ENCODE results near the gene EEFSEC. TPM values are rescaled to one million over a fixed set of nuclear protein-coding genes. Genes with fewer than 3 reads are reported as not detected.

Gene EEFSEC
- total and polyA plus RNA-seq, 8 donors: 5.9 to 9.8 (median 7.4) TPM

GRCh38 chr3:128411574-128412064 lies 258.3 kb downstream of the EEFSEC start:
- Histone ChIP-seq H3K4me3 (no peak overlapping the region), H3K9me3 (no peaks in the 10 kb centered on the region), H3K4me1 (peaks cover 15 to 25% (median 24%) of the 10 kb centered on the region in 3 donors), H3K36me3 (no peaks in the 10 kb centered on the region), H3K27me3 (no peaks in the 10 kb centered on the region), H3K27ac (peak overlapping the region; percentile 5 to 63 (median 38))
- WGBS, 2 donors: 34 to 38% methylated on average over 18 of the region's 18 CpGs
- ATAC-seq (peak; percentile 17 to 63 (median 51)), DNase-seq (peak in 1 of 6 donors; percentile 50), FAIRE-seq (no peak)
- intact Hi-C loops (cut with DNase I): no loop called here
- TF ChIP-seq CTCF (IDR thresholded peaks at IDR 0.05): no peak

GRCh38 chr3:128412180-128413002 lies 259.1 kb downstream of the EEFSEC start:
- intact Hi-C loops (cut with DNase I): no loop called here
- ATAC-seq (no peak), FAIRE-seq (no peak), DNase-seq (no peak)
- Histone ChIP-seq H3K27me3 (no peaks in the 10 kb centered on the region), H3K36me3 (no peaks in the 10 kb centered on the region), H3K4me3 (no peak overlapping the region), H3K27ac (no peak overlapping the region), H3K4me1 (peaks cover 15 to 25% (median 24%) of the 10 kb centered on the region in 3 donors), H3K9me3 (no peaks in the 10 kb centered on the region)
- WGBS, 2 donors: 91 to 93% methylated on average over 15 of the region's 15 CpGs
- TF ChIP-seq CTCF (IDR thresholded peaks at IDR 0.05): no peak

- no peaks in the 10 kb centered on the region for H3K27me3 ChIP-seq
- H3K36me3 ChIP-seq: no peaks in the 10 kb centered on the region
- H3K4me1 ChIP-seq: peaks cover 15 to 25% (median 24%) of the 10 kb centered on the region in 3 donors
- no peak overlapping the region for H3K4me3 ChIP-seq
- no peaks in the 10 kb centered on the region for H3K9me3 ChIP-seq
- ATAC-seq (no peak), DNase-seq (peak in 1 of 6 donors; percentile 28), FAIRE-seq (no peak)
- WGBS, 2 donors: 93 to 95% methylated on average over 8 of the region's 8 CpGs
- no peak for TF ChIP-seq CTCF (IDR thresholded peaks at IDR 0.05)
- H3K27ac ChIP-seq: no peak overlapping the region
- intact Hi-C loops (cut with DNase I): no loop called here
These were observed 259.7 kb downstream of the EEFSEC start for GRCh38 chr3:128413003-128413370.

- TF ChIP-seq CTCF (IDR thresholded peaks at IDR 0.05): no peak
- DNase-seq: peak in 1 of 6 donors; percentile 44
- no peak overlapping the region for H3K27ac ChIP-seq
- intact Hi-C loops (cut with DNase I): no loop called here
- peaks cover 15 to 25% (median 24%) of the 10 kb centered on the region in 3 donors for H3K4me1 ChIP-seq
- no peak for ATAC-seq
- H3K4me3 ChIP-seq: no peak overlapping the region
- no peaks in the 10 kb centered on the region for H3K36me3 ChIP-seq
- no peaks in the 10 kb centered on the region for H3K9me3 ChIP-seq
- FAIRE-seq: no peak
- 79 to 81% methylated on average over 24 of the region's 24 CpGs for WGBS, 2 donors
- H3K27me3 ChIP-seq: no peaks in the 10 kb centered on the region
These were observed 260.3 kb downstream of the EEFSEC start for GRCh38 chr3:128413413-128414205.

Data from pancreas (tissue), 10 donors.